GM12878 (cell line): ENCODE data around the gene IFNA2. TPM values are rescaled to one million over a fixed set of nuclear protein-coding genes. Genes with fewer than 3 reads are reported as not detected.

Experiments used
- ATAC-seq: fragments of 200-7000 bp; cut with Tn5 transposase; 3 replicates; pipeline ENCODE4 v1.9.1; 2020; ENCODE audit warnings: mild to moderate bottlenecking, moderate library complexity
- BruUV-seq: library from RNA; stranded (reverse); fragments of 400-500 nt; replicated peaks from 2 replicates; lab custom pipeline; 2021; lab: Mats Ljungman, UMichigan
- CTCF ChIA-PET: fragments of 300-600 bp; sonication (Branson Sonifier 250); formaldehyde crosslinking; extraction: SDS; loops from one replicate; lab custom pipeline; 2021; ENCODE audit warnings: inconsistent platforms; lab: Yijun Ruan, JAX
- POLR2A ChIA-PET: fragments of 350-600 bp; formaldehyde crosslinking; extraction: SDS; loops from one replicate; lab custom pipeline; 2021; ENCODE audit warnings: inconsistent platforms; lab: Charles Lee
- RAD21 ChIA-PET: fragments of 300-600 bp; sonication (Branson Sonifier 250); formaldehyde crosslinking; loops from one replicate; lab custom pipeline; 2023; ENCODE audit warnings: antibody characterized with exemption; ENCODE audit not compliant: unreplicated experiment; lab: Charles Lee
- SMC1A ChIA-PET: fragments of 300-600 bp; sonication (Branson Sonifier 250); formaldehyde crosslinking; loops from one replicate; lab custom pipeline; 2023; ENCODE audit not compliant: unreplicated experiment, uncharacterized antibody; lab: Charles Lee
- DNase-seq: peaks from one replicate; pipeline ENCODE4 v3.0.0-alpha.2; 2011; ENCODE audit warnings: low read depth, low spot score
- FAIRE-seq: peaks from 3 replicates; lab custom pipeline; 2011; peaks lifted over from hg19 to GRCh38; lab: Jason Lieb, UNC
- H2AFZ ChIP-seq: 2 replicates; pipeline ENCODE4 v1.6.0; 2011; ENCODE audit warnings: low read depth, low read length, control low read depth; ENCODE audit not compliant: control insufficient read depth
- H3K27ac ChIP-seq: 2 replicates; pipeline ENCODE4 v1.5.1; 2011; ENCODE audit warnings: control low read depth; ENCODE audit not compliant: control insufficient read depth, insufficient read depth
- H3K27me3 ChIP-seq, 2 experiments: replicated peaks in 1 of 2; 2 replicates each; pipeline versions ENCODE4 v1.6.0 to v1.6.1; 2011; ENCODE audit warnings: low read length in 1 of 2; ENCODE audit not compliant: control insufficient read depth in 2 of 2, insufficient read depth in 2 of 2
- H3K36me3 ChIP-seq, 2 experiments: 2 replicates each; pipeline ENCODE4 v1.5.1; 2011; ENCODE audit warnings: low read length in 1 of 2; ENCODE audit not compliant: control insufficient read depth in 2 of 2, insufficient read depth in 2 of 2
- H3K4me1 ChIP-seq: 2 replicates; pipeline ENCODE4 v1.6.1; 2011; ENCODE audit warnings: mild to moderate bottlenecking, low read length, moderate library complexity, mixed read lengths; ENCODE audit not compliant: control insufficient read depth, insufficient read depth
- H3K4me2 ChIP-seq: 2 replicates; pipeline ENCODE4 v1.6.0; 2011; ENCODE audit warnings: control low read depth; ENCODE audit not compliant: control insufficient read depth, insufficient read depth
- H3K4me3 ChIP-seq: fragments of 200-600 bp; sonication (generic); 2 replicates; pipeline ENCODE4 v1.5.1; 2016
- H3K79me2 ChIP-seq: 2 replicates; pipeline ENCODE4 v1.6.0; 2011; ENCODE audit warnings: low read length; ENCODE audit not compliant: control insufficient read depth, insufficient read depth
- H3K9ac ChIP-seq: 2 replicates; pipeline ENCODE4 v1.8.0; 2011; ENCODE audit warnings: low read length, control low read depth, mixed read lengths; ENCODE audit not compliant: control insufficient read depth, insufficient read depth
- H3K9me3 ChIP-seq: replicated peaks from 3 replicates; pipeline ENCODE4 v1.5.1; 2011; ENCODE audit warnings: mild to moderate bottlenecking, low read length; ENCODE audit not compliant: control insufficient read depth, insufficient read depth
- H4K20me1 ChIP-seq: 2 replicates; pipeline ENCODE4 v1.6.0; 2011; ENCODE audit not compliant: control insufficient read depth, insufficient read depth
- CHD2 ChIP-seq: IDR thresholded peaks from 2 replicates; pipeline ENCODE4 v1.6.1; 2011; ENCODE audit warnings: low read depth, low read length, improper control_type of control experiment, borderline replicate concordance
- CREM ChIP-seq: IDR thresholded peaks from 2 replicates; pipeline ENCODE4 v1.6.1; 2014; ENCODE audit warnings: antibody characterized with exemption, low read depth
- CTCF ChIP-seq, 3 experiments: IDR thresholded peaks in 2 of 3; conservative IDR thresholded peaks in 1 of 3; 2 replicates each; pipeline ENCODE4 v1.5.1; 2011; ENCODE audit warnings: low read depth in 3 of 3, low read length in 3 of 3, mild to moderate bottlenecking in 3 of 3, control low read depth in 2 of 3, moderate library complexity in 2 of 3, inconsistent platforms in 1 of 3, mixed read lengths in 1 of 3; ENCODE audit not compliant: control insufficient read depth in 2 of 3, insufficient read depth in 1 of 3; ENCODE audit errors: extremely low read depth in 1 of 3
- DPF2 ChIP-seq: fragments of 450-650 bp; IDR thresholded peaks from 2 replicates; pipeline ENCODE4 v1.6.1; 2017; ENCODE audit warnings: mild to moderate bottlenecking
- RAD21 ChIP-seq: IDR thresholded peaks from 2 replicates; pipeline ENCODE4 v1.6.1; 2011; ENCODE audit warnings: mild to moderate bottlenecking, low read depth, low read length, moderate library complexity; ENCODE audit not compliant: insufficient read depth
- RCOR1 ChIP-seq: conservative IDR thresholded peaks from 2 replicates; pipeline ENCODE4 v1.6.1; 2012; ENCODE audit warnings: low read depth, low read length, improper control_type of control experiment
- SIN3A ChIP-seq: IDR thresholded peaks from 2 replicates; pipeline ENCODE4 v1.6.1; 2012; ENCODE audit warnings: low read depth, low read length, improper control_type of control experiment
- SMC3 ChIP-seq: IDR thresholded peaks from 2 replicates; pipeline ENCODE4 v1.6.1; 2011; ENCODE audit warnings: low read length, improper control_type of control experiment, borderline replicate concordance
- SPI1 ChIP-seq: IDR thresholded peaks from 2 replicates; pipeline ENCODE4 v1.6.1; 2011; ENCODE audit warnings: low read depth, mild to moderate bottlenecking, low read length, moderate library complexity, borderline replicate concordance; ENCODE audit not compliant: insufficient read depth
- WGBS: methylation state at CpG from one replicate; pipeline ENCODE4 v1.1.6; 2016; ENCODE audit warnings: low lambda C conversion rate; ENCODE audit not compliant: insufficient replicate concordance, insufficient coverage; ENCODE audit errors: missing lambda C conversion rate; 5-methylcytosine and 5-hydroxymethylcytosine counted together
- in situ Hi-C: fragments of 300-500 bp; cut with MboI; formaldehyde crosslinking; loops from 9 replicates; pipeline ENCODE4 v1.14.3; 2018; ENCODE audit warnings: mixed read lengths
- intact Hi-C: fragments of 100-400 bp; cut with micrococcal nuclease; formaldehyde crosslinking; loops from one replicate; pipeline ENCODE4 v1.14.2; 2022; ENCODE audit not compliant: unreplicated experiment
- polyA plus RNA-seq, 11 experiments: library from polyadenylated mRNA; depleted of rRNA in 4 of 11; unstranded in 6 of 11; stranded (reverse) in 5 of 11; fragments of >200 nt; fragmentation: Nextera tagmentation in 4 of 11; fragmentation: Illumina TruSeq in 1 of 11; extraction: Ambion mirVana in 4 of 11; extraction: Trizol in 1 of 11; gene quantifications; 1 replicate in 1 of 11; 2 replicates in 10 of 11; pipeline versions ENCODE4 v1.2.1 to v1.2.3, GENCODE V29; 2011 to 2016; ENCODE audit warnings: inconsistent platforms in 2 of 11, missing spikeins in 2 of 11, low read depth in 1 of 11
- total RNA-seq, 4 experiments: library from RNA; depleted of rRNA in 3 of 4; stranded (reverse); fragments of >200 nt in 3 of 4; fragmentation: Illumina TruSeq in 1 of 4; extraction: Trizol in 1 of 4; gene quantifications; 2 replicates each; pipeline versions ENCODE4 v1.2.1 to v1.2.3, GENCODE V29; 2013 to 2021
- TF ChIP-seq, protein P1 (sequence below): fragments of 450-650 bp; conservative IDR thresholded peaks from 2 replicates; pipeline ENCODE4 v1.6.1; 2017; ENCODE audit warnings: mild to moderate bottlenecking, moderate library complexity
- TF ChIP-seq, protein P2 (sequence below): fragments of 450-650 bp; formaldehyde crosslinking; IDR thresholded peaks from 2 replicates; pipeline ENCODE4 v1.4.0; 2020; ENCODE audit warnings: mild to moderate bottlenecking, moderate library complexity
- TF ChIP-seq, protein P3 (sequence below): fragments of 450-650 bp; IDR thresholded peaks from 2 replicates; pipeline ENCODE4 v1.6.1; 2016; ENCODE audit warnings: mild to moderate bottlenecking

Gene IFNA2
- total and polyA plus RNA-seq, 10 of the 15 experiments (the other 5 are each of a cell fraction or from before 2014, with no cell fraction given), result 0.26 to 2.8 (median 0.66) TPM; not detected in 2

DNA sequence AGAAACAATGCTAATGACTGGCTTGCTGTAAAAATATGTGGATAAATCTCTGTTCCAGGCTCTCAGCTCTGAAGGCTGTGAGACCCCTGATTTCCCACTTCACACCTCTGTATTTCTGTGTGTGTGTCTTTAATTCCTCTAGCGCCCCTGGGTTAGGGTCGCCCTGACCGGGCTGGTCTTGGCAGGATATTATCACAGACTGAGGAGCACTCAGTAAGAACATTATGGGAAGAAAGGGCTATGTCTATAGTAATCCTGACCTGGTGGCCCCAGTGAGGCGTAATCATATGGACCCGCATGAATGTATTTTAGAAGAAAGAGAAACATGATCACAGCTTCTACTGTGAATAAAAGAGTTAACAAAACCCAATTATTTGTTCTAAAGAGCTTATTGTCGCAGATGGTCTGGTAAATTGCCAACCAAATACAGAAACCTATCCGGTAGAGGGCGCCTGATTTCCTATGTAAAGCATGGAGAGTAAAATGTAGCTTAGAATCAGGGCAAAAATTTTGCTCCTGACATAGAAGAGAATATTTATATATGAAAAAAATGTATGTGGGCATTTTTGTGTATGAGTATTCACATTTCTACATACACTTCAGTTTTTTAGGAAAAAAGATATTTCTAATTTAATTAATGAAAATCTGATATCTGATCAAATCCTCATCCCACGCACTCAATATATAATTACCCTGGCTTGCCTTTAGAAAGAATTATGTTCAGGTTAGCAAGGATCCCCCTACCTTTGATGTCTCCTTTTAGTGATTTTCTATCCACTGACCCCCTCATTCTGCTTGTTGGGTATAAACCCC, 49.2 kb upstream of the IFNA2 start:
- 11% methylated on average over 9 of the region's 9 CpGs for WGBS
- no peaks in the 10 kb centered on the region for H3K79me2 ChIP-seq
- H2AFZ ChIP-seq, result no peak overlapping the region
- no TSS peak for BruUV-seq
- no peak for DNase-seq
- no peak overlapping the region for H3K9ac ChIP-seq
- intact Hi-C loops, result no loop called here
- SMC1A ChIA-PET, result interaction anchor here (0.9 to 4.2 kb wide), 14 partner anchors 9 to 182 kb away, joined by 3 to 24 read pairs (median 4); no protein-coding TSS in a partner anchor
- no peaks in the 10 kb centered on the region for H3K9me3 ChIP-seq
- no peak overlapping the region for H3K4me3 ChIP-seq
- no peak for FAIRE-seq
- no peaks in the 10 kb centered on the region for H3K36me3 ChIP-seq
- H3K27ac ChIP-seq, result no peak overlapping the region
- RAD21 ChIA-PET, result interaction anchor here (0.5 to 1.6 kb wide), 11 partner anchors 13 to 239 kb away, joined by 3 to 14 read pairs (median 4); no protein-coding TSS in a partner anchor
- ATAC-seq, result peak; percentile 47; the same call in 1 of the 3 replicates
- in situ Hi-C loops, result no loop called here
- H3K4me2 ChIP-seq, result no peak overlapping the region
- peaks cover 6% of the 10 kb centered on the region; the same call in 1 of the 2 replicates for H3K4me1 ChIP-seq
- H4K20me1 ChIP-seq, result no peaks in the 10 kb centered on the region
- H3K27me3 ChIP-seq, result no peaks in the 10 kb centered on the region
- CTCF ChIA-PET, result interaction anchor here (0.6 to 5.3 kb wide), 35 partner anchors 9 to 604 kb away, joined by 3 to 49 read pairs (median 4); partner anchors contain the start of genes IFNA8 and KLHL9
- POLR2A ChIA-PET, result interaction anchor here (0.5 kb wide), 1 partner anchor 9 kb away, joined by 3 read pairs; no protein-coding TSS in a partner anchor
- TF ChIP-seq DPF2 (no peak), SIN3A (no peak), SMC3 (peak; percentile 23; the same call in 1 of the 2 replicates), CREM (no peak), RCOR1 (no peak), RAD21 (peak; percentile 38), CTCF (IDR thresholded peaks at IDR 0.05 in 2 of 3, conservative IDR thresholded peaks at IDR 0.05 in 1 of 3; ENCODE audit: control insufficient read depth in 2 of 3, extremely low read depth in 1 of 3, insufficient read depth in 1 of 3, low read depth in 3 of 3, low read length in 3 of 3) (peak; percentile 46 to 51 (median 49); a peak in 5 of 6 replicates), CHD2 (no peak), SPI1 (no peak)
- TF ChIP-seq, protein P1, sequence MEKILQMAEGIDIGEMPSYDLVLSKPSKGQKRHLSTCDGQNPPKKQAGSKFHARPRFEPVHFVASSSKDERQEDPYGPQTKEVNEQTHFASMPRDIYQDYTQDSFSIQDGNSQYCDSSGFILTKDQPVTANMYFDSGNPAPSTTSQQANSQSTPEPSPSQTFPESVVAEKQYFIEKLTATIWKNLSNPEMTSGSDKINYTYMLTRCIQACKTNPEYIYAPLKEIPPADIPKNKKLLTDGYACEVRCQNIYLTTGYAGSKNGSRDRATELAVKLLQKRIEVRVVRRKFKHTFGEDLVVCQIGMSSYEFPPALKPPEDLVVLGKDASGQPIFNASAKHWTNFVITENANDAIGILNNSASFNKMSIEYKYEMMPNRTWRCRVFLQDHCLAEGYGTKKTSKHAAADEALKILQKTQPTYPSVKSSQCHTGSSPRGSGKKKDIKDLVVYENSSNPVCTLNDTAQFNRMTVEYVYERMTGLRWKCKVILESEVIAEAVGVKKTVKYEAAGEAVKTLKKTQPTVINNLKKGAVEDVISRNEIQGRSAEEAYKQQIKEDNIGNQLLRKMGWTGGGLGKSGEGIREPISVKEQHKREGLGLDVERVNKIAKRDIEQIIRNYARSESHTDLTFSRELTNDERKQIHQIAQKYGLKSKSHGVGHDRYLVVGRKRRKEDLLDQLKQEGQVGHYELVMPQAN, result no peak
- TF ChIP-seq, protein P2, sequence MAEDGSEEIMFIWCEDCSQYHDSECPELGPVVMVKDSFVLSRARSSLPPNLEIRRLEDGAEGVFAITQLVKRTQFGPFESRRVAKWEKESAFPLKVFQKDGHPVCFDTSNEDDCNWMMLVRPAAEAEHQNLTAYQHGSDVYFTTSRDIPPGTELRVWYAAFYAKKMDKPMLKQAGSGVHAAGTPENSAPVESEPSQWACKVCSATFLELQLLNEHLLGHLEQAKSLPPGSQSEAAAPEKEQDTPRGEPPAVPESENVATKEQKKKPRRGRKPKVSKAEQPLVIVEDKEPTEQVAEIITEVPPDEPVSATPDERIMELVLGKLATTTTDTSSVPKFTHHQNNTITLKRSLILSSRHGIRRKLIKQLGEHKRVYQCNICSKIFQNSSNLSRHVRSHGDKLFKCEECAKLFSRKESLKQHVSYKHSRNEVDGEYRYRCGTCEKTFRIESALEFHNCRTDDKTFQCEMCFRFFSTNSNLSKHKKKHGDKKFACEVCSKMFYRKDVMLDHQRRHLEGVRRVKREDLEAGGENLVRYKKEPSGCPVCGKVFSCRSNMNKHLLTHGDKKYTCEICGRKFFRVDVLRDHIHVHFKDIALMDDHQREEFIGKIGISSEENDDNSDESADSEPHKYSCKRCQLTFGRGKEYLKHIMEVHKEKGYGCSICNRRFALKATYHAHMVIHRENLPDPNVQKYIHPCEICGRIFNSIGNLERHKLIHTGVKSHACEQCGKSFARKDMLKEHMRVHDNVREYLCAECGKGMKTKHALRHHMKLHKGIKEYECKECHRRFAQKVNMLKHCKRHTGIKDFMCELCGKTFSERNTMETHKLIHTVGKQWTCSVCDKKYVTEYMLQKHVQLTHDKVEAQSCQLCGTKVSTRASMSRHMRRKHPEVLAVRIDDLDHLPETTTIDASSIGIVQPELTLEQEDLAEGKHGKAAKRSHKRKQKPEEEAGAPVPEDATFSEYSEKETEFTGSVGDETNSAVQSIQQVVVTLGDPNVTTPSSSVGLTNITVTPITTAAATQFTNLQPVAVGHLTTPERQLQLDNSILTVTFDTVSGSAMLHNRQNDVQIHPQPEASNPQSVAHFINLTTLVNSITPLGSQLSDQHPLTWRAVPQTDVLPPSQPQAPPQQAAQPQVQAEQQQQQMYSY (CRISPR knock-in tag), result no peak
- TF ChIP-seq, protein P3, sequence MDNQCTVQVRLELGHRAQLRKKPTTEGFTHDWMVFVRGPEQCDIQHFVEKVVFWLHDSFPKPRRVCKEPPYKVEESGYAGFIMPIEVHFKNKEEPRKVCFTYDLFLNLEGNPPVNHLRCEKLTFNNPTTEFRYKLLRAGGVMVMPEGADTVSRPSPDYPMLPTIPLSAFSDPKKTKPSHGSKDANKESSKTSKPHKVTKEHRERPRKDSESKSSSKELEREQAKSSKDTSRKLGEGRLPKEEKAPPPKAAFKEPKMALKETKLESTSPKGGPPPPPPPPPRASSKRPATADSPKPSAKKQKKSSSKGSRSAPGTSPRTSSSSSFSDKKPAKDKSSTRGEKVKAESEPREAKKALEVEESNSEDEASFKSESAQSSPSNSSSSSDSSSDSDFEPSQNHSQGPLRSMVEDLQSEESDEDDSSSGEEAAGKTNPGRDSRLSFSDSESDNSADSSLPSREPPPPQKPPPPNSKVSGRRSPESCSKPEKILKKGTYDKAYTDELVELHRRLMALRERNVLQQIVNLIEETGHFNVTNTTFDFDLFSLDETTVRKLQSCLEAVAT, result no peak
